Measurements from ENCODE around the gene TSC1.

Gene TSC1

DNA sequence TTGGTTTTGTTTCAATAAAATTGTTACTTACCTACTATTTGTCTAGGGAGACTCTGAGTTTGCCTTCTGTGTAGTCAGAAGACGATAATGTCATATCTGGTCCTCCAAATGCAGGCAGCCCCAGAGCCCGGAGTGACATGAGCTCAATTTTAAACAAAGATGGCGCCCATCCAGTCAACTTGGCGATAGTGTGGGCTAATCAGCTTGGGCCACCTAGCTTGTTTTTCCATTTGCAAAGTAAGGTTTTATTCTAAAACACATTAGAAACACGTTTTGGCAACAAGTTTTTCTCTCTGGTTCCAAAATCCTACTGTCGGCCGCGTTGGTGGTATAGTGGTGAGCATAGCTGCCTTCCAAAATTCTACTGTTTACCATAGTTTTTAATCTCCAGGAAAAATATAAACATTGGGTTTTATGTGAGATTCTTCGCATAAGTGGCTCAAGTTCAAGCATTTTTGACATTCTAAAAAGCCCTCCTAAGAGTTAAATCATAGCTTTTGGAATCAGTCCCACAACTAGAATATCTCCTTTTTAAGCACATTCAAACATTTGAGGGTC, 13.2 kb downstream of the TSC1 start:
- no peak for DNase-seq

DNA sequence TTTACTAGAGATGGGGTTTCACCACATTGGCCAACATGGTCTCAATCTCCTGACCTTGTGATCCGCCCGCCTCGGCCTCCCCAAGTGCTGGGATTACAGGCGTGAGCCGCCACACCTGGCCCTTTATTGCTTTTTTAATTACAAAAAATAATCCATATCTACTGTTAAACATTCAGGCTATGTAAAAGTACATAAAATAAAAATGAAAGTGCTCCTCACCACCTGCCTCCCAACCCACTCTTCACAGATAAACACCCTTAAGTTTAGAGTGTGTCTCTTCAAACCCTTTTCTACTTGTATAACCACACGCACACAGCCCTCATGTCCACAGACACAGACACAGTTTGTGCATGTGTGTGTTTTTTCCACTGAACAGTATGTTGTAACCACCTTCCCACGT, 16.7 kb downstream of the TSC1 start:
- no peak for DNase-seq

DNA sequence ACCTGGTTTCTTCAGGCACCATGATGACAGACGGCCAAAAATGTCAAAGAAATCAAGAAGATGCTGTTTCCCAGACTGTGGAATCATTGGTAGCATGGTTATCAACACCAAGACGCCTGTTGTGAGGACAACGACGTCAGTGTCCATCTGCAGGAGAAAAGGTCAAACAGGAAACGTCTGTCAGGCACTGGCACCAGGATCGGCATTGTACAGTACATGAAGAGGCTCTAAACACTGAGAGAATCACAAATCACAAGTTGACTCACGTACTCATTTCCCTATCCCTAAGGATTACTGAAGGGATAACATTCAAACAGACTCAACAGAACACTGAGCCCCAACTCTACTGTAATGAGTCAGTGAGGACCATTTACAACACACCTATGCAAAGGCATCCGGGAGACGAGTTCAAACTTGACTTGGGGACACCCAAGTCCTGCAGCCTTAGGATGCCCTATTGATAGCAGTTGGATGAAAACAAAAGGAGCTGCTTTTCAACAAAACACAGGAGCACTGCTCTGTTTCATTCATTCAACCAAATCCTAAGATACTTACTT, 21.0 kb downstream of the TSC1 start:
- no peak for DNase-seq

DNA sequence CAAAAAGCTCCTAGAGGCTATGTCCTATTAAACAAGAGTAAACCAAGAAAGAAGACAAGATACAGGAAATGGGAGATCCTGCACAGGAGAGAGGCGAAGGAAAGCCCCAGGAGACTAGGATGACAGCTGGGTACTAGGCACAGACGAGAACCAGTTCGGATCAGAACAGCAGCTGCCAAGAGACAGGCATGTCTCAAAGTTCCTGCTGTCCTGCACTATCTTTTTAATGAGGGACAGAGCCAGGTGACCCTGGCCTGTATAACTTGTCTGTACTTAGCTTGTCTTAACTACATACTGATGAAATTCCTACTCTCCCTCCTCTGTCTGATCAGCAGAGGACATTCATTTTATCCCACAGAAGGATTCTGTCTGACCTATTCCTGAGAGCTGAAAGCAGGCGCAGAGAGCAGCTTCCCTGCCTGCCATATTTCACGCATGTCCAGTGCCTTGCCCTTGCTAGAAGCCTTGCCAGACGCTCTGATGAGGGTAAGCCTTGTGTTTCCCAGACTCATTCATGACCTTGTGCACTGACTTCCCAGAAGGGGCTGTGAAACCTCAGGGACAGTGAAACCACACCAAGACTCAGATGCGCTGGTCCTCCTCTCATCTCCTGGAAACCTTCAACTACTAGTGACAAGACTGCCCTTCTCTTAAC, 24.7 kb downstream of the TSC1 start:
- no peak for DNase-seq

DNA sequence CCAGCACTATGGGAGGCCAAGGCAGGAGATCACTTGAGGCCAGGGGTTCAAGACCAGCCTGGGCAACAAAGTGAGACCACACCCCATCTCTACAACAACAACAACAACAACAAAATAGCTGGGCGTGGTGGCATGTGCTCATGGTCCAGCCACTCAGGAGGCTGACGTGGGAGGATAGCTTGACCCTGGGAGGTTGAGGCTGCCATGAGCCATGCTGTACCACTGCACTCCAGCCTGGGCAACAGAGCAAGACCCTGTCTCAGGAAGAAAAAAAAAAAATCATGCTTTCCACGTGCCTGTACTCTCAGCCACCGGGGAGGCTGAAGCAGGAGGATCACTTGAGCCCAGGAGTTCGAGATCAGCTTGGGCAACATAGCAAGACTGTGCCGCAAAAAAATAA, 29.5 kb downstream of the TSC1 start:
- DNase-seq = no peak

DNA sequence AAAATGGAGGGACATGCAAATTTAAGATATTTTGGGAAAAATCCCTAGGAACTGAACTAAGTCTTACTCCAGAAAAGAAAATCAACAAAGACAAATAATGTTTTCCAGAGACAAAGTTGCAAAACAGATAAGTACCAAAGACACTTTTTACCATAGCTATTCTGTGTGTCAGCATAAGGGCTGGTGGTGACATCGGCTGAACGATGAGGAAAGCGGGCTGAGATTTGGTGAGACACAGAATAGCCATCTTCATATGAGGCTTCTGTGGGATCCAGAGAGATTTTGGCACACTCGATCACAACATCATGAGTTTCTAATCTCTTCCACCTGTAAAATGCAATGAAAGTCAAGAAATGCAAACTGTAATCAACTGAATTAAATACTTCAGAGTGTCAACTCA, 32.3 kb downstream of the TSC1 start:
- DNase-seq = no peak

DNA sequence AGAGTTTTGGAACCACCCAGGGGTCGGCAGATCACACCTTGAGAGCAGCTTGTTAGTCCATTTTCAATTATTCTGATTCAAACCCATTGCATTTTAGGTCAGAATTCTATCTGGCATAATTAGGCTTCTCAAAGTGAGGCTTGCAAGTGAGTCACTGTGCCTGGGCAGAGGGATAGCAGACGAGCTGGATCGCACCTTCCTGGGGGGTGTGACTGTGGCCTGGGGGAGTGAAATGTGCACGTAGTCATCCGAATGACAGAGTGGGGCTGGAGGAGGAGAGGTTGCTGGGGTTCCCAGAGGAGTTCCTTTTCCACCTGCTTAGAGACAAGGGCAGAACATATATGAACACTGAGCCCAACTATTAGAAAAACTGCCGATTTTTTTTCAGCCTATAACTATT, 34.0 kb downstream of the TSC1 start:
- no peak for DNase-seq

GRCh38 chr9:132909311-132909710, 35.1 kb downstream of the TSC1 start:
- no peak for DNase-seq

GRCh38 chr9:132908635-132909034, 35.8 kb downstream of the TSC1 start:
- no peak for DNase-seq

DNA sequence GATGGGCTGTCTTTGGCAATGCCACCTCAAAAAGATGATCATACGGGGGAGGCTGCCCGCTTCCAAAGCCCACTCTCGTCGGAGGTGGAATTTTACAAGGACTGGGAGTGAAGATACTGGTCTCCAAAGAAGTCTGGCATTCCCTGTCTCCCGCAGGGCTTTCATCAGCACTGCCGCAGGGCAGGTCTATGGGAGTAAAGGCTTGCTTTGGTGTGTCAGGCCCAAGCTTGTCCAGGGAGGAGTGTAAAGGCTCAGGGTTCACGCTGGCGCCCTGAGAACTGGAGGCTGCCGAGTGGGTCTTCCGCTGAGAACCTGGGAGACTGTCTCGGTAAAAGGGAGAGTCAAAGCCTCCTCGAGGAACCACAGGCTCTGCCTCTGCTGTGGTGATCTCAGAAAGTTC, 38.7 kb downstream of the TSC1 start:
- no peak for DNase-seq

GRCh38 chr9:132903574-132904492, 40.6 kb downstream of the TSC1 start:
- DNase-seq = no peak

- DNase-seq = peak; percentile 79
Observed at GRCh38 chr9:132901858-132902831, 42.3 kb downstream of the TSC1 start.

GRCh38 chr9:132898051-132898450, 46.4 kb downstream of the TSC1 start:
- DNase-seq = no peak

DNA sequence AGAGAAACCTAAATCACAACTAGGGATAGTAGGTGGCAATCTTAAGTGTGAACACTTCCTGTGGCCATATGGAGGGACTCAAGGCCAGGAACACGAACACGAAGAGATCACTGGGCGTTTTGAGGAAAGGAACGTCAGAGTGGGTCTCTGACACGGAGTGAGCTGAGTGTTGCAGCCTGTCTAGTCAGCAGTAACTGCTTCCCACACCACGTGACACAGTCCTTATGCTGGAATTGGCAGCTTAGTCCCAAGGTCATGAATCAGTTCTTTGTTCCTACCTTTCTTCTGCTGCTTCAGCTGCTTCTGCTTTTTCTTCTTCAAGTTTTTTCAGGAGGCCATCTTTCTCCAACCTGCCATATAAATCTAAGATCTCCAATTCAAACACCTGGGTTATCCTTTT, 47.5 kb downstream of the TSC1 start:
- DNase-seq = no peak

DNA sequence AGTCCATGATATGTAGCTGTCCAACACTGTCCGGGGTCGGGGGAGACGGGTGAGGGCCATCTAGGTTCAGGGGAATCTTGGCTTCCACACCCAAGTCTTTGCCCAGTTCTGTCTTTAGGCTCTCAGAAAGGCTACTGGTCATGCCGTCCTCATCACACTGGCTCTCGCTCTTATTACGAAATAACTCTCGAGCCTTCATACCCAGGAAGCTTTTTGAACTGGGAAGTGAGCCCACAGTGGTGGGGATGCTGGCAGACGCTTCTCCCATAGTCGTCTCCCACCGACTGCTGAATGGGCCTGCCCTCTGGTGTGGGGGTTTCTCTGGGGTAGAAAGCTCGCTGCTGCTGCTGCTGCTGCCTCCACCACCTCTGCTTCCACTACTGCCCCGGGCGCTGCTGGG, 48.2 kb downstream of the TSC1 start:
- DNase-seq = no peak

DNA sequence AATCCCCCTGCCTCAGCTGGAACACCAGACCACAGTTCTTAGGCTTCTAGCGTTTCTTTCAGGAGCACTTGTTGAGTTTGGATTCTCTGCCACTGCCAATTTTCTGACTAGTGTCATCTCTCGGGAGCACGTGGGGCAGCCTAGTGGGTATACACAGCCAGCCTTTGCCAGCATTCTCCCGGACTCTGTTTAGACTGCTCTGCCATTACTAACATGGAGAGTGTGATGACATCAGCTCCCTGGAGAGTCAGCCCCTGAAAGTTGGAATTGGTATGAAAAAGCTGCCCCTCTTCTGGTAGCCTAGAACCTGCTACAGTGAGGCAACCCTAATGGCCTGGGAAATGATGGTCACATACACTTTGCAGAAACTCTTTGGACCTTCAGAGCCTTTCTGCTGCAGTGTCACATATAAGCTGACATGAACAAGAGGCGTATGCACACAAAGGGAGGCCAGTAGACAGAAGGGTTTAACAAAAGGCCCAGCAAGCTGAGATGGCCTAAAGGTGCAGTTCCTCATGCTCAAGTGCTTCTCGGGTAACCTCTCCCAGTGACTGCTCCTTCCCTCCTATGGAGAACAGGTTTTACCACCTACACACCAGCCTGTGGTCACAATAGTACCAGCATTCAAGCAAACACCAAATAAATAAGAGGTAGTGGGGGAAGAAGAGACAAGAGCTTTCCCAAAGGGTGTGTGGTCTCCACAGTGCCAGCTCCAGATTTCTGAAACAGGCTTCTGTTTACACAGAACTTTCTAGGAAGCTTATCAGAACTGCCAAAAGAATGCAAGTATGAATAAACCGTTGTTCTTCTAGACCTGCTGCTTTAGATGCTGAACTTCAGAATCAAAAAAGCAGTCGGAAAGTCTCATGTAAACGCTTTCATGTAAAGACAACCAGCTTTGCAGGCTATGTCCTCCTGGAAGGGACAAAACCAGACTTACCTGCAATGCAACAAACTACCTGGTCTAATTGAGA, 49.3 kb downstream of the TSC1 start:
- no peak for DNase-seq

- DNase-seq = no peak
Observed at GRCh38 chr9:132894346-132894745, 50.1 kb downstream of the TSC1 start.

GRCh38 chr9:132892400-132892799, 52.0 kb downstream of the TSC1 start:
- no peak for DNase-seq

GRCh38 chr9:132888151-132888550, 56.3 kb downstream of the TSC1 start:
- no peak for DNase-seq

GRCh38 chr9:132887181-132888120, 57.0 kb downstream of the TSC1 start:
- no peak for DNase-seq

Measured in NCI-H82 (cell line).